ENCODE measurements around the gene SLC26A6. TPM values are rescaled to one million over a fixed set of nuclear protein-coding genes. Genes with fewer than 3 reads are reported as not detected.

The SLC26A6 gene
- total RNA-seq, 2 experiments from 2014 or later = 35.0 to 38.5 TPM

- ChIA-PET CTCF (interaction anchor here (0.9 kb wide), 1 partner anchor 11 kb away, joined by 3 read pairs; no protein-coding TSS in a partner anchor), POLR2A (interaction anchor here (0.6 kb wide), 1 partner anchor 9 kb away, joined by 8 read pairs; no protein-coding TSS in a partner anchor)
- Mint-ChIP-seq H3K4me1 (no peaks in the 10 kb centered on the region), H3K36me3 (ENCODE audit: low read depth) (peaks cover 47% of the 10 kb centered on the region), H3K4me3 (no peak overlapping the region), H3K9me3 (ENCODE audit: low read depth) (no peaks in the 10 kb centered on the region), H3K27me3 (no peaks in the 10 kb centered on the region), H3K27ac (peak overlapping the region; percentile 10)
- ATAC-seq (no peak), DNase-seq (no peak)
- intact Hi-C loops (cut with DNase I, micrococcal nuclease) = no loop called here
These were observed 42.8 kb upstream of the SLC26A6 start for GRCh38 chr3:48678056-48678455.

DNA sequence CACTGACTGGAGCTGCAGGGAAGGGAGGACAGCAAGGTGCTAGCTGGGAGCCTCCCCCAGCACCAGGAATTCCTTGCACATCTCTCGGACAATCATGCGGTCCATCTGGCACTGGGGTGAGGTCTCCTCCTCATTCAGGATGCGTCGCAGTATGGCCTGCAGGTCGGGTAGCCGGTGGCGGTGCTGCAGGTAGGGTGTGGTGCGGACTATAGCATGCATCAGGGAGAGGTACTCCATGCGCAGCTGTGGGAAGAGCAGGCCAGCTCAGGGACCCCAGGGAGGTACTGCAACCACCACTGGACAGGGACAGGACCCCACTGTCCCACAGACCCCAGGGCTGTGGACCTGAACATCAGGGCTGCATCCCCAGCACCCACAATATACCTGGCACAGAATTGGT is 39.2 kb upstream of the SLC26A6 start:
- Mint-ChIP-seq H3K36me3 (ENCODE audit: low read depth) (peaks cover 35% of the 10 kb centered on the region), H3K27ac (no peak overlapping the region), H3K4me1 (no peaks in the 10 kb centered on the region), H3K27me3 (no peaks in the 10 kb centered on the region), H3K4me3 (no peak overlapping the region), H3K9me3 (ENCODE audit: low read depth) (no peaks in the 10 kb centered on the region)
- ChIA-PET CTCF (no interaction called here), POLR2A (interaction anchor here (0.8 kb wide), 1 partner anchor 10 kb away, joined by 3 read pairs; no protein-coding TSS in a partner anchor)
- no peak for DNase-seq
- ATAC-seq = no peak
- intact Hi-C loops (cut with DNase I, micrococcal nuclease) = no loop called here

- H3K27me3 Mint-ChIP-seq = no peaks in the 10 kb centered on the region
- H3K36me3 Mint-ChIP-seq (ENCODE audit: low read depth) = peaks cover 21% of the 10 kb centered on the region
- no peaks in the 10 kb centered on the region for H3K4me1 Mint-ChIP-seq
- H3K9me3 Mint-ChIP-seq (ENCODE audit: low read depth) = no peaks in the 10 kb centered on the region
- ATAC-seq (no peak), DNase-seq (no peak)
- CTCF ChIA-PET = no interaction called here
- POLR2A ChIA-PET = interaction anchor here (0.7 kb wide), 1 partner anchor 11 kb away, joined by 5 read pairs; no protein-coding TSS in a partner anchor
- no peak overlapping the region for H3K27ac Mint-ChIP-seq
- H3K4me3 Mint-ChIP-seq = no peak overlapping the region
- intact Hi-C loops (cut with DNase I, micrococcal nuclease) = no loop called here
These were observed 37.3 kb upstream of the SLC26A6 start for GRCh38 chr3:48672522-48672921.

- Mint-ChIP-seq H3K4me1 (peaks cover 16% of the 10 kb centered on the region), H3K36me3 (ENCODE audit: low read depth) (peaks cover 4% of the 10 kb centered on the region), H3K9me3 (ENCODE audit: low read depth) (no peaks in the 10 kb centered on the region), H3K4me3 (no peak overlapping the region), H3K27me3 (peaks cover 21% of the 10 kb centered on the region), H3K27ac (no peak overlapping the region)
- intact Hi-C loops (cut with DNase I, micrococcal nuclease) = loop anchor here in 1 of 2 experiments (1.0 to 5.0 kb wide), 3 partner anchors 20 to 807 kb away; partner anchors contain the start of genes DAG1, IP6K2 and NCKIPSD
- DNase-seq (no peak), ATAC-seq (no peak)
- POLR2A ChIA-PET = interaction anchor here (2.0 kb wide), 1 partner anchor 52 kb away, joined by 6 read pairs; the partner anchor contains the start of gene IP6K2
- CTCF ChIA-PET = interaction anchor here (0.7 to 1.8 kb wide), 2 partner anchors 234 to 264 kb away, joined by 3 to 5 read pairs; partner anchors contain the start of gene SLC25A20
These were observed 29.7 kb upstream of the SLC26A6 start for GRCh38 chr3:48664929-48665328.

GRCh38 chr3:48664313-48664644 is 29.0 kb upstream of the SLC26A6 start:
- no peak overlapping the region for H3K27ac Mint-ChIP-seq
- CTCF ChIA-PET = interaction anchor here (0.7 to 1.9 kb wide), 4 partner anchors 10 to 263 kb away, joined by 3 to 6 read pairs (median 4); partner anchors contain the start of genes SLC25A20 and SLC26A6
- ATAC-seq = no peak
- peak overlapping the region; percentile 81 for H3K4me3 Mint-ChIP-seq
- peaks cover 16% of the 10 kb centered on the region for H3K4me1 Mint-ChIP-seq
- no peak for DNase-seq
- no peaks in the 10 kb centered on the region for H3K9me3 Mint-ChIP-seq (ENCODE audit: low read depth)
- peaks cover 25% of the 10 kb centered on the region for H3K27me3 Mint-ChIP-seq
- intact Hi-C loops (cut with DNase I, micrococcal nuclease) = loop anchor here in 1 of 2 experiments (1.0 to 5.0 kb wide), 3 partner anchors 21 to 808 kb away; partner anchors contain the start of genes DAG1, IP6K2 and NCKIPSD
- POLR2A ChIA-PET = interaction anchor here (0.6 to 2.0 kb wide), 4 partner anchors 20 to 166 kb away, joined by 3 to 6 read pairs (median 4); partner anchors contain the start of gene IP6K2
- peaks cover 4% of the 10 kb centered on the region for H3K36me3 Mint-ChIP-seq (ENCODE audit: low read depth)

DNA sequence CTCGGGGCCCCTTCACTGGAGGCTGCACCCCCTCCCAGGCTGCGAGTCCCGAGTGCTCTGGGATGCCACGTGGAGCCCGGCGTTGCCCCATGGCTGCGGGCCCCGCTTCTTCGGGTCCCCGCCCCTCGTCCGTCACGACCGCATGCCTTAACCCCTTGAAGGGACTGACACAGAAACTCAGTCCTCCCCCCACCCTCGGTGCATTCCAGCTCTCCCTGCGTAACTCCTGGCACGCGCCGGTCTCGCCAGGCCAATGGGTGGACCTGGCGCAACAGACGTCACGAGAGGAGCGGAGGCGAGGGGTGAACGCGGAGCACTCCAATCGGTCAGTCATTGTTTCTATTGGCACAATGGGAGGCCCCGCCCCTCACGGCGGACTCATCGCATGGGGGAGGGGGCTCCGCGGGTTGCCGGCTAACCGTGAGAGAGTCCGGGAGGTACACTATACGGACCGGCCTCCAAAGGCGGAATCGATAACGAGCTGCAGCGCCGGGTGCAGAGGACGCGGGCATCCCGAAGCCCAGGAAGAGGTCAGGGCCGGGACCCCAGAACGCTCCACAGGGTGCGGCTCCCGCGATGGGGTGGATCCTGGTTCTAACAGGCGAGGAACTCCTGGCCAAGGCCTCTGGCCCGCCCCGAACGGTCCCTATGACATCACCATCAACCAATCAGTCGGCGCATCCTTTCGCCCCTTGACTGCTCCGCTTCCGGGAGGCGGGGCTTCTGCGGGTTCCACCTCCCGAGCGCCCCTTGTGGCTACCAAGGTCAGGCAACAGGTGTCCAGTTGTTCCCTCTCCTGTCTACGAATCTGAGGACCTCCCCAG is 28.4 kb upstream of the SLC26A6 start:
- ChIA-PET POLR2A (interaction anchor here (0.6 to 2.0 kb wide), 5 partner anchors 10 to 166 kb away, joined by 3 to 6 read pairs (median 4); partner anchors contain the start of gene IP6K2), CTCF (interaction anchor here (0.7 to 1.9 kb wide), 5 partner anchors 10 to 263 kb away, joined by 3 to 6 read pairs (median 3); partner anchors contain the start of genes SLC25A20 and SLC26A6)
- Mint-ChIP-seq H3K4me3 (peak overlapping the region; percentile 81), H3K27me3 (peaks cover 28% of the 10 kb centered on the region), H3K36me3 (ENCODE audit: low read depth) (peaks cover 4% of the 10 kb centered on the region), H3K9me3 (ENCODE audit: low read depth) (no peaks in the 10 kb centered on the region), H3K27ac (peak overlapping the region; percentile 93), H3K4me1 (peaks cover 16% of the 10 kb centered on the region)
- intact Hi-C loops (cut with DNase I, micrococcal nuclease) = loop anchor here in 1 of 2 experiments (1.0 to 5.0 kb wide), 3 partner anchors 22 to 809 kb away; partner anchors contain the start of genes DAG1, IP6K2 and NCKIPSD
- ATAC-seq (peak; percentile 91), DNase-seq (peak; percentile 96)

- peak; percentile 83 for DNase-seq
- Mint-ChIP-seq H3K36me3 (ENCODE audit: low read depth) (peaks cover 4% of the 10 kb centered on the region), H3K4me1 (peaks cover 16% of the 10 kb centered on the region), H3K9me3 (ENCODE audit: low read depth) (no peaks in the 10 kb centered on the region), H3K27me3 (peaks cover 28% of the 10 kb centered on the region), H3K4me3 (peak within 1 kb of the TSS; percentile 81), H3K27ac (peak within 1 kb of the TSS; percentile 93)
- ChIA-PET CTCF (interaction anchor here (0.7 to 1.9 kb wide), 7 partner anchors 9 to 621 kb away, joined by 3 to 6 read pairs (median 3); partner anchors contain the start of genes CCDC51 and SLC26A6), POLR2A (interaction anchor here (1.3 to 2.0 kb wide), 3 partner anchors 11 to 54 kb away, joined by 3 to 6 read pairs (median 4); partner anchors contain the start of gene IP6K2)
- peak; percentile 36 for ATAC-seq
- intact Hi-C loops (cut with DNase I, micrococcal nuclease) = loop anchor here in 1 of 2 experiments (5.0 kb wide), 1 partner anchor 809 kb away; the partner anchor contains the start of gene DAG1
These were observed 27.7 kb upstream of the SLC26A6 start, which contains the start of gene CELSR3 for GRCh38 chr3:48662753-48663488. CELSR3 (minus strand) TSS chr3:48662886; CDS start chr3:48662634, 252 bp downstream.

DNA sequence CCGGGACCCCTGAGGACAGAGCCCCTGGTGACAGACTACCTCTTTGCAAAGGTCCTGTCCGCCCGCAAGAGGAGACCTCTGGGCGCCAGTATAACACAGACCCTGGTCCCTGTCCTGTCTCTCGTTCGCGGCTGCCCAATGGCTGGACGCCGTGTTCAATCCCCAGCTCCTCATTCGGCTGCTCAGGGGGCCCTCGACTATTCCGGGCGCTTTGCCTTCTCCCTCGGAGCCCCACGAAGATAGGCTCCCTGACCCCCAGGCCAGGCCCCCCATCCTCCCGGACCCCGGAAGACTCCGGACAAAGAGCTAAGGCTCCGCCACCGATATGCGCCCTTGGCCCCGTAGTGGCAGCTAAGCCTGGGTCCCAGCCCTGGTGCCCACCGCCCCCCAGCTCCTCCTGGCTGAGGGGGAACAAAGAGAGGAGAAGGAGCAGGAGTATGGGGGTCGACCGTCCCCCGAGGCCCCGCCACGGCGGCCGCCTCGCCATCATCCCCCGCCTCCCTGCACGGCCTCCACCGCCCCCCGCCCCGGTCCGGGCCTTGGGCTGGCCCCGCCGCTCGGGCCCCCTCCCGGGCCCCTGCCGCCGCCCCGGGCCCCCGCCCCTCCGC is 27.0 kb upstream of the SLC26A6 start:
- ATAC-seq = no peak
- intact Hi-C loops (cut with DNase I, micrococcal nuclease) = loop anchor here in 1 of 2 experiments (5.0 kb wide), 1 partner anchor 810 kb away; the partner anchor contains the start of gene DAG1
- ChIA-PET POLR2A (interaction anchor here (0.9 to 1.3 kb wide), 2 partner anchors 11 to 60 kb away, joined by 3 to 4 read pairs; no protein-coding TSS in a partner anchor), CTCF (interaction anchor here (0.7 to 1.3 kb wide), 3 partner anchors 55 to 621 kb away, joined by 3 read pairs; partner anchors contain the start of gene CCDC51)
- DNase-seq = no peak
- Mint-ChIP-seq H3K36me3 (ENCODE audit: low read depth) (peaks cover 4% of the 10 kb centered on the region), H3K4me3 (peak overlapping the region; percentile 81), H3K9me3 (ENCODE audit: low read depth) (no peaks in the 10 kb centered on the region), H3K27me3 (peaks cover 28% of the 10 kb centered on the region), H3K27ac (no peak overlapping the region), H3K4me1 (peaks cover 16% of the 10 kb centered on the region)

GRCh38 chr3:48661501-48662144 is 26.4 kb upstream of the SLC26A6 start:
- ATAC-seq = no peak
- DNase-seq = peak; percentile 87
- peaks cover 4% of the 10 kb centered on the region for H3K36me3 Mint-ChIP-seq (ENCODE audit: low read depth)
- no peak overlapping the region for H3K27ac Mint-ChIP-seq
- H3K4me1 Mint-ChIP-seq = peaks cover 16% of the 10 kb centered on the region
- peak overlapping the region; percentile 35 for H3K4me3 Mint-ChIP-seq
- POLR2A ChIA-PET = interaction anchor here (0.7 to 0.9 kb wide), 2 partner anchors 10 to 60 kb away, joined by 3 to 5 read pairs; no protein-coding TSS in a partner anchor
- no peaks in the 10 kb centered on the region for H3K9me3 Mint-ChIP-seq (ENCODE audit: low read depth)
- peaks cover 28% of the 10 kb centered on the region for H3K27me3 Mint-ChIP-seq
- intact Hi-C loops (cut with DNase I, micrococcal nuclease) = loop anchor here in 1 of 2 experiments (5.0 kb wide), 1 partner anchor 811 kb away; the partner anchor contains the start of gene DAG1
- CTCF ChIA-PET = interaction anchor here (0.9 to 1.3 kb wide), 3 partner anchors 22 to 222 kb away, joined by 3 to 5 read pairs (median 3); partner anchors contain the start of gene CCDC51

Measured in activated CD4-positive, alpha-beta T cell treated with anti-CD3 and anti-CD28 coated beads for 36 hours (primary cell).